GM21786 (cell line): Measurements from ENCODE around the gene ARHGAP27.
"Not testable (repeated sequence)": the region's sequence is repeated elsewhere in the genome, so short reads cannot be mapped to it uniquely, and the experiment has no call there.

Source experiments
- ATAC-seq: cut with Tn5 transposase; IDR thresholded peaks from one replicate; pipeline ENCODE4 v1.9.1; 2021; ENCODE audit not compliant: unreplicated experiment

Gene ARHGAP27, protein sequence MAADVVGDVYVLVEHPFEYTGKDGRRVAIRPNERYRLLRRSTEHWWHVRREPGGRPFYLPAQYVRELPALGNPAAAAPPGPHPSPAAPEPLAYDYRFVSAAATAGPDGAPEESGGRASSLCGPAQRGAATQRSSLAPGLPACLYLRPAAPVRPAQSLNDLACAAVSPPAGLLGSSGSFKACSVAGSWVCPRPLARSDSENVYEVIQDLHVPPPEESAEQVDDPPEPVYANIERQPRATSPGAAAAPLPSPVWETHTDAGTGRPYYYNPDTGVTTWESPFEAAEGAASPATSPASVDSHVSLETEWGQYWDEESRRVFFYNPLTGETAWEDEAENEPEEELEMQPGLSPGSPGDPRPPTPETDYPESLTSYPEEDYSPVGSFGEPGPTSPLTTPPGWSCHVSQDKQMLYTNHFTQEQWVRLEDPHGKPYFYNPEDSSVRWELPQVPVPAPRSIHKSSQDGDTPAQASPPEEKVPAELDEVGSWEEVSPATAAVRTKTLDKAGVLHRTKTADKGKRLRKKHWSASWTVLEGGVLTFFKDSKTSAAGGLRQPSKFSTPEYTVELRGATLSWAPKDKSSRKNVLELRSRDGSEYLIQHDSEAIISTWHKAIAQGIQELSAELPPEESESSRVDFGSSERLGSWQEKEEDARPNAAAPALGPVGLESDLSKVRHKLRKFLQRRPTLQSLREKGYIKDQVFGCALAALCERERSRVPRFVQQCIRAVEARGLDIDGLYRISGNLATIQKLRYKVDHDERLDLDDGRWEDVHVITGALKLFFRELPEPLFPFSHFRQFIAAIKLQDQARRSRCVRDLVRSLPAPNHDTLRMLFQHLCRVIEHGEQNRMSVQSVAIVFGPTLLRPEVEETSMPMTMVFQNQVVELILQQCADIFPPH

DNA sequence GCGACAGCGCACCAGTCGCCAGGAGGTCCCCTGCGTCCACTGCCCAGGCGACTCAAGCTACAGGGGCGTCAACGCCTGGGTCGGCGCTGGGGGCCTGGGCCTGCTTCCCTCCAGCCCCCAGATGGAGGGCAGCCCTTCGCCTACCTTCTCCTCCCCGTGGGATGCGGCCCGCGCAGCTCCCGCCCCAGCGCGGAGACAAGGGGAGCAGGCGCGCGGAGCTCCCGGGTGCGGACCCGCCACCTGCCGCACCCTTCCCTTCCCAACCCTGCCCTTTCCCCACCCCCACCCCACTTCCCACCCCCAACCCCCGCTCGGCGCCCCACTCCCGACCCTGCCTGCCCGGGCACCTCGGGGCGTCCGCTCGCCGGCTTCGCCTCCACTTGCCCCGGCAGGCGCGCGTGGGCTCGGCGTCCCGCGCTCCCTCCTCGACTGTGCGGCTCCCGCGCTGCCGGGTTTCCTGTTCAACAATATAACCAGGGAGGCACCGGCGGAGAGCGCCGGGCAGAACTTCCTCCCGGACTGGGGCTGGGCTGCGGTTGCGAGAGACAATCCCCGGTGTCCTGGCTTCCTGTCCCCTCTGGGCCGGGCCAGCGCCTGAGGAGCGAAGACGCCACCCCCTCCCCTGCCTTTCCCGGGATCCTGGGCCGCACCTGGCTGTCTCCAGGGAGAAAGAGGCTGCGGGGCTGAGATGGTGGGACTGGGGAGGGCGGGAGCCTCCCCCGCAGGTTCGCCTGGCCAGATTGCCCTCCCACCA lies at the start of gene ARHGAP27:
TSS of gene ARHGAP27 (minus strand) at position 466 of the 754 bp plus-strand sequence. CDS start 2,591 bp downstream, outside the sequence.
- ATAC-seq, result no peak

DNA sequence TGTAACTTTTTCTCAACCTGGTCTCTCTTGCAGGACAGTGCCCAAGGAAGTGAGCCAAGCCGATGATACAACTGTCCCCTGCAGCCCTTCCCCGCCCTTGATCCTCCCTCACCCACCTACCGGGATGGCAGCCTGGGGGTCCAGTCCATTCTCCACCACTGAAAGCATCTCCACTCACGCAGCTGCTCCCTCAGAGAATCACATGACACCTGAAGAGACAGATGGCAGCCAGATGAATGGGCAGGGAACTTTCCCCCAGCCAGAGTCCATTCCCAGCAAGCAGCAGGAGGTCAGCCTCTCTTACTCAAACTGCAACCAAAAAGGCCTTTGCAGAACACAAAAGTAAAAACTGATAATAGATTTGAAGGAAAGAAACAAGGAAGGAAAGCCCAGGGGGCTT lies 49.6 kb upstream of the ARHGAP27 start:
- ATAC-seq, result not testable (repeated sequence)

DNA sequence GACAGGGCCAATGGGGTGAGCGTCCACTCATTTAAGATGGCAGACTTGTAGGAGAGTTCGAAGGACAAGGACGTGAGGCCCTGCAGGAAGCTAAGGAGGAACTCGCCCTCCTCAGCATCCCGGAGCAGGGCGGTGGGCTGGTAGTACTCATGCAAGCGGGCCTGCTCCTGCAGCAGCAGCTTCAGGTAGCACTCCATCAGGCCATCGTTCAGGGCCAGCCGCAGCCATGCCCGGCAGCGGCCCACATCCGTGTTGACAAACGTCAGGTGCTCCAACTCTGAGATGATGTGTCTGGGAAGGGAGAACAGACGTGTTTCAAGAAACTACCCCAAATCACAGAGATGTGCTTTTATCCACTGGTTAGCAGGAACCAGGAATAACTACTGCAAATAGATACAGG lies 42.8 kb upstream of the ARHGAP27 start:
- not testable (repeated sequence) for ATAC-seq

DNA sequence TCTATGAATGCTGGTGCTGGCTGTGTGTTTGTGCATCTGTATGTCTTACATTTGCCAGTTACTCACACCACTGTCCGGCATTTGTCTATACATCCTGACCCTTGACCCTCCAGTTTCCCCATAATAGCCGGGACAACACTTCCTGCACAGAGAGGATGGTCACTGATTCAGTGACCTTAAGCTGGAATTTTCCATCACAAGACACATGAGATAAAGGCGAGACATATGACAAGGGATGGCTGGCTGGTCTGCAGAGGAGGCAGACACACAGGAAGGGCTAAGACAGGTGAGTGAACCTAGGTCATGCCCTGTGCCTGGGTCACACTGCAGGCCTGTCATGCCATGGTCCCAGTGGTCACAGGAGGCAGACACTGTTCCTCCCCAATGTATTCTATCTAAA lies 39.6 kb upstream of the ARHGAP27 start:
- ATAC-seq, result not testable (repeated sequence)

DNA sequence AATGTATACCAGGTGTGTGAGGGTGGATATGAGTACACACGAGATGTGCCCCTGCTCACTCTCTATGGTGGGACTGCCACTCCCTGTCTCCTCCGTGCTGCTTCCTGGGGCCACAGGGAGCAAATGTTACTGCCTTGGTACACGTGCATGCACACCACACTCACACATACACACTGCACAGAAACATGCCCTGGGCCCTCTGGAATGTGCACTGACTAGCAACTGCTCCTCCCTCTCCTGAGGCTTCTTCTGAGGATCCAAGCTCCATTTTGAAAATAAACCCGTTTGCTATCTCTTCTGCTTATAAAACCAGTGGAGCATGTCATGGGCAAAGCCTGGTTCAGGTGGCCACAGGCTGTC lies 36.5 kb upstream of the ARHGAP27 start:
- ATAC-seq, result not testable (repeated sequence)

DNA sequence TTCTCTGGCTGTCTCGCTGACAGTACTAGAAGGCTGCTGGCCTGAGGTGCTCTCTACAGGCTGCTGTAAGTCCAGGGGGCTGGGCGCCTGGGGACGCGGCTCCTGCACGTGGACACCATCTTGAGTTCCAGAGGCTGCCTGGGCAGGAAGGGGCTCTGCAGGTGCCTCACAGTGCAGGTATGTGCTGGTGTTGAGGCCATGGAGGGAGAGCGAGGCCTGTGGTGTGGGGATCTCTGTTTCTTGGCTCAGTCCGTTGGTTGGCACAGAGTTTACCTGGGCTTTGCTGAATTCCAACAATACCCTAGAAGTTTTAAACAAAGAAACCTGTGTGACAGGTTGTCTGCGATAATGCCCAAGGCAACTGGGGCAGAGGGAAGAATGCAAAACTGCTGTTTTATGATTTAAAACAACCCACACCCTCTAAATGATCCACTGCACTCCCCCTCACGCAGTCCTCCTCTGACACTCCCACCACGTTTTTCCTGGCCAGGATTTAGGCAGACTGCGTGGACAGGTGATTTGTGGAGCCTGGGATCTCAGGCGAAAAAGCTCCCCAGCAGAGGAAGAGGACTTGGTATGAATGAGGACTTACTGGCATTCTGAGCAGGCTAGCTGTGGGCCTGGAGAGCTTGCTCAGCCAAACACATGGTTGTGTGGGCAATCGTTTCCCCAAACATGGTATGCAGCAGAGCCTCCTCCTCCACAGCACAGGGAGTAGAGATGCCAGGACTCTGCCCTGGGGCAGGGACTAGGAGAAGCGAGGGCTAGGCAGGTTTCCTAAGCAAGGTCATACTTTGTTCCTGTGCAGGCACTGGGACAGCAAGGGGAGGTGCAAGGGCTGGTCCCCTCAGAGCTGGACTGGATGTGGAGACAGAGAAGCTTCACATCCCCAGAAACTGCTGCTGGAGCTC lies 35.9 kb upstream of the ARHGAP27 start:
- ATAC-seq, result not testable (repeated sequence)

DNA sequence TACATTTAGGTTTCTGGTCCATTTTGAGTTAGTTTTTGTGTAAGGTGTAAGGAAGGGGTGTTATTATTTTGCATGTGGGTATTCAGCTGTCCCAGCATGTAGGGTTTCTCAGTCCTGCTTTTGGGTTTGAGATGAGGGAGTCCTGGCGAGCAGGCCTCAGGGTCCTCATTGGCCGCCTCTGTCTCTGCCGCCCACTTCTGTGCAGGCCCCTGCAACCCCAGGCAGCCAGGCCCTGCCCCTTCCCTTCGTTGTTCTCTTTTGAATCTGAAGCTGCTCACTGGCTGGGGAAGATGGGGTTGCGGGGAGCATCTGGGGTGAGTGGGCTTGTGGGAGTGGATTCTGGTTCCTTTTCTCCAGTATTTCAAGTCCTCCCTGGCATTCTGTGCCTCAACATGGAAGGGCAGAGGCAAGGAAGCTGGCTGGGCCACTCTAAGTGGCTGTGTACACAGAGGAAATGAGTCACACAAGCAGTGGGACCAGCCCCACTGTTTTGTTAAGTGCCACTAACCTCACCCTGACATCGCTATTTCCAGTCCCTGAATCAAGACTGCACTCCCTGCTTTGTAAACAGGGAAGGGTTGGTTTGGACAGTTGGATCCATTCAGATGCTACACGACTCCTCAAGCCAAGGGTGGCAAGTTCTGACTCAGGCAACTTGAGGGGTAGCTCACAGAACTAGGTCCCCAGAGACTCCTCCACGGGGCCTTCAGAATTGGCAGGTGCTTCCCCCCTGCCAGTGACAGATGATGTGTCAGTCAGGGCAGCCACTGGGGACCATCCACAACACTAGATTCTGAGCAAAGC lies 29.1 kb upstream of the ARHGAP27 start:
- ATAC-seq, result peak; percentile 87

DNA sequence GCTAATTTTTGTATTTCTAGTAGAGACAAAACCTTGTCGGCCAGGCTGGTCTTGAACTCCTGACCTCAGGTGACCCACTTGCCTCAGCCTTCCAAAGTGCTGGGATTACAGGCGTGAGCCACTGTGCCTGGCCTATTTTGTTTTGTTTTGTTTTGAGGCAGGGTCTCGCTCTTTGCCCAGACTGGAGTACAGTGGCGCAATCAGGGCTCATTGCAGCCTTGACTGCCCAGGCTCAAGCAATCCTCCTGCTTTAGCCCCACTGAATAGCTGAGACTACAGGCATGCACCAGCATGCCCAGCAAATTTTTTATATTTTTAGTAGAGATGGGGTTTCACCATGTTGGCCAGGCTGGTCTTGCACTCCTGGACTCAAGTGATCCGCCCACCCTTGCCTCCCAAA lies 27.8 kb upstream of the ARHGAP27 start:
- ATAC-seq, result not testable (repeated sequence)

DNA sequence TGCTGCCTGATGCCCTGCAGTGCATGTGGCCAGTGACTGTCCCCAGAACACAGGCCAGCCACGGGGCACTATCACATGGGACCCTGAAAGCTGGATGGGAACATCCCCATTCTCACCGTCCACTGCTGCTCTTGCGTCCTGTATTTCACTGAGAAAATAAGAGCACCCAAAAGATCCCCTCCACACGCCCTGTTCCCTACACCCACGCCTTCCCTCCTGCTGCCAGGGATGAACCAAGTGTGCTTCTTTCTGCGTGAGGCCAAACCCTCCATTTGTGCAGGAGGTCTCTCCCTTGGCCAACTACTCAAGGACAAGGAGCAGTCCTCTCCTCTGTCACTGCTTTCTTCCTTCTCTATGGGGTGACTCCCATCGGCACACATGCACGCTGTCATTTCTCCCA lies 21.7 kb upstream of the ARHGAP27 start:
- ATAC-seq, result not testable (repeated sequence)

DNA sequence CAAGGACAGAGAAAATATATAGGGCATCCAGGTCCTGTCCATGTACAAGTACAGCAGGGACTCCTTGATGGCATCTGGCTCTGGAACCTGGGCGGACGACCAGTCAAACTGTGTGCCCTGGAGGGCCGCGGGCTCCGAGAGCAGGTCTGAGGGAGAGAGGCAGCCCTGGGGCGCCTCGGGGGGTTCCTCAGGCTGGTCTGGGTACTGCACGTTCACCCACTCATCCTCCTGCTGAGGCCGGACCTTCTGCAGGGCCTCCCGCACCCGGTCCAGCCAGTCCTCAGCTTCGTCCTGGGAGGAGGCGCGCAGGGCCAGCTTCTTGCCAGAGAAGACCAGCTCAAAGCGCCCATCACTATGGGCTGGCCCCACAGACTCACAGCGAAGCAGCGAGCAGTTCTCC lies 21.1 kb upstream of the ARHGAP27 start:
- not testable (repeated sequence) for ATAC-seq

DNA sequence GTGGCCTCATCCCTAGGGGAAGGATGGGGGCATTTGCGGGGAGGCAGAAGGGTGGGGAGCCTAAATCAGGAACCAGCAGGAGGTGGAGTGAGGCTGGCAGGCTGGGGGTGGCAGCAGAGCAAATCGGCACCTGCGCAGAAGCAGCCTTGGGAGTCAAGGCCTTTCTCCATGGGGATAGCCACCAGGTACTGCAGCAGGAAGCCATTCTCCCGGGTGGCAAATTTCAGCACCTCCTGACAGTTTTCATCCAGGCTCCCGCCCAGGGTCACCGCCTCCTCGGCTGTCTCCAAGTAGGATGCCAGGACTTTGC lies 20.5 kb upstream of the ARHGAP27 start:
- ATAC-seq, result not testable (repeated sequence)

DNA sequence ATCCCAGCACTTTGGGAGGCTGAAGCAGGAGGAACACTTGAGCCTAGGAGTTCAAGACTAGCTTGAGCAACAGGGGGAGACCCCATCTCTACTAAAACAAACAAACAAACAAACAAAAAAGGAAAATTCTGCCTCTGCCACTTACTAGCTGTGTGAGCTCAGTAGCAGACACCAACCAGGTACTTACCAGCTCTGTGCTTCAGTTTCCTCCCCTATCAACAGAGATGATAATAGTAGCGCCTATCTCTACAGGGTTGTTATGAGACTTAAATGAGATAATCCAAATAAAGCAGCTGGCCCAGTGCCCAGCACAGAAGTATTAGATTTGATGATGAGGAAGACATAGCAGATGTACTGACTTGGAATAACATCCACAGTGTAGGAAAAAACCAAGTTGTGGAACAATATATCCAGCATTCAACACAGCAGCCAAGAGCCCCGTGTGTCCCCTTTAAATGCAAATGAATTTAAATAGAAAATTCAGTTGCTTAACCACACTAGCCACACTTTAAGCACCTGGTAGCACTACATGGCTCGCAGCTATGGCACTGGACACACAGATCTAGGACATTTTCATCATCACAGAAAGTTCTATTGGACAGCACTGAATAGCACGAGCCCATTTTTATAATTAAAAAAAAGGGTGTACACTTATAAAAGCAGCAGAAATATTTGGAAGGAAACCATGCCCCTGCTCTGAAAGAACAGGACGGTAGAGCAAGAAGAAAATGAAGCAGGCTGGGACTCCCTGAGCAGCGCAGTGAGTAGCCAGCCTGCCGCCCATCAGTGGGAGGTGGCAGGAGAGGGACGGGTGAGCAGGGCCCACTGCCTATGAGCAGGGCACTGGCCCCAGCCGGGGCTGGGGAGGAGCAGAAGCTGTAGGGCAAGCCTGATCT lies 19.9 kb upstream of the ARHGAP27 start:
- not testable (repeated sequence) for ATAC-seq

DNA sequence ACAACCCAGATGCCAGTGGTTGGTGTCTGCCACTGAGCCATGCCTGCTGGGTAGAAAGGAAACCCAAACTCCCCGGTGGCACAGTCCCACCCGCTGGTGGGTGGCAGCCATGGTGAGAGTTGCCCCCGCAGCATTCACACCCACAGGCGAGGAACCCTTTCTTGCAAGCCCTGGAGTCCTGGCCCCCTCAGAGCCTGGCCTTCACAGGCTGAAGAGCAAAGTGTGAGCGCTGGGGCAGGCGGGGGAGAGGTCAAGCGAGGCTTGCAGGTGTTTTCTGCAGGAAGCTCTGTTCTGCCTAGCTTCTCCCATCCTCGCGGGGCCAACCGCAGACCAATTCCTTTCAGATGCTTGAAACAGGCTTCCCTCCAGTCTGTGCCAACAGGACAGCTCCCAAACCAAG lies 19.0 kb upstream of the ARHGAP27 start:
- ATAC-seq, result not testable (repeated sequence)

DNA sequence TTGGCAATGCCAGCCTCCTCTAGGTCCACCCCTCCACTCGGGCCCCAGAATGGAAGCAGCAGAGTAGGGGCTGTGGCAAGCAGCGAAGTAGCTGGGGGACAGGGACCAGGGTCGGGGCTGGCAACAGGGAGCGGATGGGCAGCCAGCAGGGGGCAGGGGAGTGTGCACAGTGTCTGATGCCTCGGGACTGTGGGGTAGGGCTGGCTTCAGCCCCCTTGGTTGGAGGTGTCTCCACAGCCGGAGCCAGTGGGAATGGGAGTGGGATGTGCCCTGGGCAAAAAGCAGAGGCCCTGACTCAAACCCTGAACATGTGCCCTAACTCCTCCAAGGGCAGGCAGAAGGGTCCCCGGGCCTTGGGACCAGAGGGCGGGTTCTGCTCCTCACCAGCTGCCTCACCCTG lies 18.5 kb upstream of the ARHGAP27 start:
- ATAC-seq, result no peak

DNA sequence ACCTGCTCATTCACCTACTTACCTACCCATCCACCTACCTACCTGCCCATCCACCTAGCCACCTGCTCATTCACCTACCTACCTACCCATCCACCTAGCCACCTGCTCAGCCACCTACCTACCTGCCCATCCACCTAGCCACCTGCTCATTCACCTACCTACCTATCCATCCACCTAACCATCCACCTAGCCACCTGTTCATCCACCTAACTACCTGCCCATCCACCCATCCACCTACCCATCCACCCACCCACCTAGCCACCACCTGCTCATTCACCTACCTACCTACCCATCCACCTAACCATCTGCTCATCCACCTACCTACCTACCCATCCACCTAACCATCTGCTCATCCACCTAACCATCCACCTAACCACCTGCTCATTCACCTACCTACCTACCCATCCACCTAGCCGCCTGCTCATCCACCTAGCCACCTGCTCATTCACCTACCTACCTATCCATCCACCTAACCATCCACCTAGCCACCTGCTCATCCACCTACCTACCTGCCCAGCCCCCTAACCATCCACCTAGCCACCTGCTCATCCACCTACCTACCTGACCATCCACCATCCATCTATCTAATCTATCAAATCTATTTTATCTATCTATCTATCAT lies 17.1 kb upstream of the ARHGAP27 start:
- not testable (repeated sequence) for ATAC-seq

DNA sequence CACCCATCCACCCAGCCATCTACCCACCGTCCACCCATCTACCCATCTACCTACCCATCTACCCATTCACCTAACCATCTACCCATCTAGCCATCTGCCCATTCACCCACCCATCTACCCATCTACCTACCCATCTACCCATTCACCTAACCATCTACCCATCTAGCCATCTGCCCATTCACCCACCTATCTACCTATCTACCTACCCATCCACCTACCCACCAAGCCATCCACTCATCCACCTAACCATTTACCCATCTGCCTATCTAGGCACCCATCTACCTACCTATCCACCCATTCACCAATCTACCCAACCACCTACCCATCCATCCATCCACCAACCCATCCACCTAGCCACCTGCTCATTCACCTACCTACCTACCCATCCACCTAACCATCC lies 16.6 kb upstream of the ARHGAP27 start:
- ATAC-seq, result not testable (repeated sequence)

DNA sequence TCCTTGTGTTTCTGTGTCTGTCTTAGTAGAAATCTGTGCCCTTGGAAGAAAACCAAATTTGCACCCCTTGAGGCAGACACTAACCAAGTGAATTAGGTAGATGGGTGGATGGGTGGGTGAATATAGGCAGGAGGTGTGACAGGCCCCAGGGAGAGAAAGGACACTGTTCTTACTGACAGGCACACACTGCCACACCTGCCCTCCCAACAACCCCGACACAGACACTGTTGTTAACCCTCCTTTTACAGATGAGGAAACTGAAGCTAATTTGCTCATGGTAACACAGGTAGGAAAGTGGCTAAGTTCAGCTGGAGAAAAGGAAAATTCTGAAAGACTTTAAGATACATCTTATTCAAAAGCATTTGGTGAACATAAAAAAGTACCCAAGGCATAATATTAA lies 15.8 kb upstream of the ARHGAP27 start:
- ATAC-seq, result not testable (repeated sequence)

DNA sequence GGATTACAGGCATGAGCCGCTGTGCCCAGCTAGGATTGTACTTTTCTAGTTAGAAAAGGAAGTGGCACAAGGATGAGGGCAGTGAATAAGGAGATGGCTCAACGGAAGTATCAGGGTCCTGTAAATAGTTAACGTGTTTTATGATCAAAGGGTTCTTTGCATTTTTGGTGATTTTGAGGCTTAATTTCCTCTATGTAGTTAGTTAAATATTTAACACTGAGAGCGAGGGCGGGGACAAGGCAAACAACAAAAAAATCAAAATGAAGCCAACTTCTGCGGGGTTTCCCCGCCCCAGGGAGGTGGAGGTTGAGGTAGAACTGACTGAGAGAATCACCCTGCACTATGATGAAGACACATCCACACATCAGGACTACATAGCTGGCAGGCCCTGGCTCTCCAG lies 15.4 kb upstream of the ARHGAP27 start:
- ATAC-seq, result not testable (repeated sequence)
